ENCODE data around the gene TSNAX. TPM values are rescaled to one million over a fixed set of nuclear protein-coding genes. Genes with fewer than 3 reads are reported as not detected.

The TSNAX gene
- total RNA-seq, 2 experiments from 2014 or later: 33.5 to 35.7 TPM

- H3K4me1 ChIP-seq (ENCODE audit: insufficient read depth, low read length): no peaks in the 10 kb centered on the region
- ChIA-PET CTCF (interaction anchor here (1.3 kb wide), 1 partner anchor 13 kb away, joined by 3 read pairs; no protein-coding TSS in a partner anchor), POLR2A (no interaction called here)
- DNase-seq (no peak), ATAC-seq (ENCODE audit: poor library complexity) (no peak)
- no peaks in the 10 kb centered on the region for H3K27me3 ChIP-seq (ENCODE audit: control insufficient read depth in 1 of 2, insufficient read depth in 2 of 2, low read length in 2 of 2)
- H3K36me3 Mint-ChIP-seq (ENCODE audit: low read depth): no peaks in the 10 kb centered on the region
- TF ChIP-seq CTCF (IDR thresholded peaks at IDR 0.05): no peak
- H3K27ac Mint-ChIP-seq: no peak overlapping the region
- no peaks in the 10 kb centered on the region for H3K4me1 Mint-ChIP-seq (ENCODE audit: low read depth)
- no peaks in the 10 kb centered on the region for H3K9me3 ChIP-seq (ENCODE audit: control insufficient read depth in 1 of 2, insufficient read depth in 1 of 2, low read length in 2 of 2)
- H3K9me3 Mint-ChIP-seq: no peaks in the 10 kb centered on the region
- no peak overlapping the region for H3K27ac ChIP-seq (ENCODE audit: low read depth in 1 of 2, low read length in 2 of 2)
- peaks cover 28% of the 10 kb centered on the region for H3K27me3 Mint-ChIP-seq
- no peak overlapping the region for H3K4me3 ChIP-seq (ENCODE audit: low read length)
- H3K4me3 Mint-ChIP-seq: no peak overlapping the region
- intact Hi-C loops (cut with DNase I, micrococcal nuclease): no loop called here
- H3K36me3 ChIP-seq (ENCODE audit: insufficient read depth, low read length): no peaks in the 10 kb centered on the region
These were observed 9.9 kb upstream of the TSNAX start for GRCh38 chr1:231518485-231519034.

GRCh38 chr1:231519166-231519565, 9.3 kb upstream of the TSNAX start:
- CTCF ChIA-PET: interaction anchor here (1.3 kb wide), 1 partner anchor 14 kb away, joined by 3 read pairs; no protein-coding TSS in a partner anchor
- Mint-ChIP-seq H3K27me3 (peaks cover 28% of the 10 kb centered on the region), H3K36me3 (ENCODE audit: low read depth) (no peaks in the 10 kb centered on the region), H3K4me1 (ENCODE audit: low read depth) (no peaks in the 10 kb centered on the region), H3K27ac (no peak overlapping the region), H3K9me3 (no peaks in the 10 kb centered on the region), H3K4me3 (no peak overlapping the region)
- POLR2A ChIA-PET: no interaction called here
- no peaks in the 10 kb centered on the region for H3K27me3 ChIP-seq (ENCODE audit: control insufficient read depth in 1 of 2, insufficient read depth in 2 of 2, low read length in 2 of 2)
- no peak for TF ChIP-seq CTCF (IDR thresholded peaks at IDR 0.05)
- H3K27ac ChIP-seq (ENCODE audit: low read depth in 1 of 2, low read length in 2 of 2): no peak overlapping the region
- no peaks in the 10 kb centered on the region for H3K9me3 ChIP-seq (ENCODE audit: control insufficient read depth in 1 of 2, insufficient read depth in 1 of 2, low read length in 2 of 2)
- DNase-seq (no peak), ATAC-seq (ENCODE audit: poor library complexity) (no peak)
- no peak overlapping the region for H3K4me3 ChIP-seq (ENCODE audit: low read length)
- no peaks in the 10 kb centered on the region for H3K36me3 ChIP-seq (ENCODE audit: insufficient read depth, low read length)
- no peaks in the 10 kb centered on the region for H3K4me1 ChIP-seq (ENCODE audit: insufficient read depth, low read length)
- intact Hi-C loops (cut with DNase I, micrococcal nuclease): no loop called here

- no peaks in the 10 kb centered on the region for H3K4me1 Mint-ChIP-seq (ENCODE audit: low read depth)
- no peaks in the 10 kb centered on the region for H3K36me3 Mint-ChIP-seq (ENCODE audit: low read depth)
- peaks cover 12% of the 10 kb centered on the region for H3K27me3 Mint-ChIP-seq
- H3K27ac Mint-ChIP-seq: no peak overlapping the region
- ATAC-seq (ENCODE audit: poor library complexity) (no peak), DNase-seq (no peak)
- intact Hi-C loops (cut with DNase I, micrococcal nuclease): loop anchor here (10.0 kb wide), 2 partner anchors 103 to 1113 kb away; partner anchors contain the start of genes DISC1 (in 1 of the 2) and SIPA1L2 (in 1 of the 2)
- no peaks in the 10 kb centered on the region for H3K9me3 Mint-ChIP-seq
- H3K27me3 ChIP-seq (ENCODE audit: control insufficient read depth in 1 of 2, insufficient read depth in 2 of 2, low read length in 2 of 2): no peaks in the 10 kb centered on the region
- H3K9me3 ChIP-seq (ENCODE audit: control insufficient read depth in 1 of 2, insufficient read depth in 1 of 2, low read length in 2 of 2): no peaks in the 10 kb centered on the region
- no peak overlapping the region for H3K27ac ChIP-seq (ENCODE audit: low read depth in 1 of 2, low read length in 2 of 2)
- no peak overlapping the region for H3K4me3 Mint-ChIP-seq
- no peak for TF ChIP-seq CTCF (IDR thresholded peaks at IDR 0.05)
- no peaks in the 10 kb centered on the region for H3K4me1 ChIP-seq (ENCODE audit: insufficient read depth, low read length)
- no peaks in the 10 kb centered on the region for H3K36me3 ChIP-seq (ENCODE audit: insufficient read depth, low read length)
- ChIA-PET CTCF (no interaction called here), POLR2A (no interaction called here)
- H3K4me3 ChIP-seq (ENCODE audit: low read length): no peak overlapping the region
These were observed 6.4 kb upstream of the TSNAX start for GRCh38 chr1:231522038-231522437.
